ENCODE measurements around the gene ANO2.
"Not testable (repeated sequence)": the region's sequence is repeated elsewhere in the genome, so short reads cannot be mapped to it uniquely, and the experiment has no call there.

The ANO2 gene

GRCh38 chr12:5685935-5686334, 259.1 kb downstream of the ANO2 start:
- DNase-seq = no peak
- TF ChIP-seq, protein P1, sequence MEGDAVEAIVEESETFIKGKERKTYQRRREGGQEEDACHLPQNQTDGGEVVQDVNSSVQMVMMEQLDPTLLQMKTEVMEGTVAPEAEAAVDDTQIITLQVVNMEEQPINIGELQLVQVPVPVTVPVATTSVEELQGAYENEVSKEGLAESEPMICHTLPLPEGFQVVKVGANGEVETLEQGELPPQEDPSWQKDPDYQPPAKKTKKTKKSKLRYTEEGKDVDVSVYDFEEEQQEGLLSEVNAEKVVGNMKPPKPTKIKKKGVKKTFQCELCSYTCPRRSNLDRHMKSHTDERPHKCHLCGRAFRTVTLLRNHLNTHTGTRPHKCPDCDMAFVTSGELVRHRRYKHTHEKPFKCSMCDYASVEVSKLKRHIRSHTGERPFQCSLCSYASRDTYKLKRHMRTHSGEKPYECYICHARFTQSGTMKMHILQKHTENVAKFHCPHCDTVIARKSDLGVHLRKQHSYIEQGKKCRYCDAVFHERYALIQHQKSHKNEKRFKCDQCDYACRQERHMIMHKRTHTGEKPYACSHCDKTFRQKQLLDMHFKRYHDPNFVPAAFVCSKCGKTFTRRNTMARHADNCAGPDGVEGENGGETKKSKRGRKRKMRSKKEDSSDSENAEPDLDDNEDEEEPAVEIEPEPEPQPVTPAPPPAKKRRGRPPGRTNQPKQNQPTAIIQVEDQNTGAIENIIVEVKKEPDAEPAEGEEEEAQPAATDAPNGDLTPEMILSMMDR (IDR thresholded peaks at IDR 0.05; ENCODE audit: low read depth, low read length, missing control alignments) = no peak
- Histone ChIP-seq H3K4me3 (ENCODE audit: low read depth, low read length) (no peak overlapping the region), H3K27ac (no peak overlapping the region), H3K36me3 (replicated peaks) (no peaks in the 10 kb centered on the region), H3K27me3 (replicated peaks) (no peaks in the 10 kb centered on the region)
- in situ Hi-C loops (cut with HindIII; ENCODE audit: low pct_ligation_motif_present, low sequenced_read_pairs) = no loop called here

- Histone ChIP-seq H3K27me3 (replicated peaks) (no peaks in the 10 kb centered on the region), H3K36me3 (replicated peaks) (no peaks in the 10 kb centered on the region), H3K4me3 (ENCODE audit: low read depth, low read length) (no peak overlapping the region), H3K27ac (no peak overlapping the region)
- in situ Hi-C loops (cut with HindIII; ENCODE audit: low pct_ligation_motif_present, low sequenced_read_pairs) = no loop called here
- no peak for DNase-seq
- TF ChIP-seq, protein P1 (IDR thresholded peaks at IDR 0.05; ENCODE audit: low read depth, low read length, missing control alignments) = no peak
These were observed 260.1 kb downstream of the ANO2 start for GRCh38 chr12:5684989-5685388.

- Histone ChIP-seq H3K4me3 (ENCODE audit: low read depth, low read length) (no peak overlapping the region), H3K27ac (no peak overlapping the region), H3K27me3 (replicated peaks) (no peaks in the 10 kb centered on the region), H3K36me3 (replicated peaks) (no peaks in the 10 kb centered on the region)
- TF ChIP-seq, protein P1 (IDR thresholded peaks at IDR 0.05; ENCODE audit: low read depth, low read length, missing control alignments) = no peak
- DNase-seq = no peak
- in situ Hi-C loops (cut with HindIII; ENCODE audit: low pct_ligation_motif_present, low sequenced_read_pairs) = no loop called here
These were observed 262.5 kb downstream of the ANO2 start for GRCh38 chr12:5682581-5682980.

- Histone ChIP-seq H3K36me3 (replicated peaks) (no peaks in the 10 kb centered on the region), H3K27me3 (replicated peaks) (no peaks in the 10 kb centered on the region), H3K27ac (no peak overlapping the region), H3K4me3 (ENCODE audit: low read depth, low read length) (no peak overlapping the region)
- in situ Hi-C loops (cut with HindIII; ENCODE audit: low pct_ligation_motif_present, low sequenced_read_pairs) = no loop called here
- TF ChIP-seq, protein P1 (IDR thresholded peaks at IDR 0.05; ENCODE audit: low read depth, low read length, missing control alignments) = no peak
- DNase-seq = no peak
These were observed 266.9 kb downstream of the ANO2 start for GRCh38 chr12:5678176-5678575.

GRCh38 chr12:5669624-5670023, 275.4 kb downstream of the ANO2 start:
- H3K4me3 ChIP-seq (ENCODE audit: low read depth, low read length); H3K27me3 ChIP-seq (replicated peaks); H3K36me3 ChIP-seq (replicated peaks); DNase-seq; in situ Hi-C loops (cut with HindIII; ENCODE audit: low pct_ligation_motif_present, low sequenced_read_pairs); H3K27ac ChIP-seq: not testable (repeated sequence)

DNA sequence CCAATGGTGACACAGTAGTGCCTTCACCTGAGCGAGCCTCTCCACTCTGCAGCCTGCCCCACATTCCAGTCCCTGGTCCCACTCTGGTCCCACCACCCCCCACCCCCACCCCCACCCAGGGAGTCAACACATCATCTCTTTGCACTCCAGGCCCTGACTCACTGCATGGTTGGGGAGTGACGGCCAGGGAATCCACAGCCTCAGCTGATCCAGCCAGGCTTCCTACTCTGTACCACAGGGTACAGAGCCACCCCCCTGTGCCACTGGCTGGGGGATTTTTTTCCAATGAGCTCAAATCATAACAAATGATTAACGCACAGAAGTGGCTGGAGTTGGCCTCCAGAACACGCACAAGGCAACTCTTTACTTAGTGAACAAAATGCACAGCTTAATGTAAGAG, 279.4 kb downstream of the ANO2 start:
- Histone ChIP-seq H3K36me3 (replicated peaks) (no peaks in the 10 kb centered on the region), H3K4me3 (ENCODE audit: low read depth, low read length) (no peak overlapping the region), H3K27me3 (replicated peaks) (no peaks in the 10 kb centered on the region), H3K27ac (no peak overlapping the region)
- TF ChIP-seq, protein P1 (IDR thresholded peaks at IDR 0.05; ENCODE audit: low read depth, low read length, missing control alignments) = no peak
- in situ Hi-C loops (cut with HindIII; ENCODE audit: low pct_ligation_motif_present, low sequenced_read_pairs) = no loop called here
- DNase-seq = peak; percentile 63
